LHCN-M2 (cell line): ENCODE results near the gene NNMT. TPM values are rescaled to one million over a fixed set of nuclear protein-coding genes. Genes with fewer than 3 reads are reported as not detected.
"Not testable (repeated sequence)": the region's sequence is repeated elsewhere in the genome, so short reads cannot be mapped to it uniquely, and the experiment has no call there.

Experiments used
- DNase-seq: peaks from one replicate; pipeline ENCODE4 v3.0.0-alpha.2; 2012; ENCODE audit warnings: low read depth
- total RNA-seq: library from RNA; depleted of rRNA; stranded (reverse); fragments of >200 nt; gene quantifications from 2 replicates; pipeline ENCODE4 v1.2.3, GENCODE V29; 2014

The NNMT gene
- total RNA-seq, 1 experiment from 2014 or later = 1,139 TPM

- DNase-seq = peak; percentile 85
These were observed 11.5 kb downstream of the NNMT start for GRCh38 chr11:114307524-114308203.

GRCh38 chr11:114308689-114309089 lies 12.5 kb downstream of the NNMT start:
- DNase-seq = peak; percentile 72

- DNase-seq = no peak
These were observed 13.3 kb downstream of the NNMT start for GRCh38 chr11:114309517-114309916.

GRCh38 chr11:114310095-114310494 lies 13.9 kb downstream of the NNMT start:
- DNase-seq = no peak

GRCh38 chr11:114311946-114312345 lies 15.7 kb downstream of the NNMT start:
- no peak for DNase-seq

GRCh38 chr11:114314096-114314495 lies 17.9 kb downstream of the NNMT start:
- no peak for DNase-seq

- no peak for DNase-seq
These were observed 19.7 kb downstream of the NNMT start for GRCh38 chr11:114315749-114316368.

GRCh38 chr11:114316980-114317786 lies 21.0 kb downstream of the NNMT start:
- no peak for DNase-seq

GRCh38 chr11:114317787-114318137 lies 21.6 kb downstream of the NNMT start:
- DNase-seq = peak; percentile 57

GRCh38 chr11:114318361-114318760 lies 22.2 kb downstream of the NNMT start:
- DNase-seq = no peak

- peak; percentile 27 for DNase-seq
These were observed 23.6 kb downstream of the NNMT start for GRCh38 chr11:114319716-114320328.

- DNase-seq = peak; percentile 91
These were observed 25.5 kb downstream of the NNMT start for GRCh38 chr11:114321621-114322257.

GRCh38 chr11:114322934-114323333 lies 26.7 kb downstream of the NNMT start:
- peak; percentile 47 for DNase-seq

- DNase-seq = no peak
These were observed 30.0 kb downstream of the NNMT start for GRCh38 chr11:114326151-114326550.

GRCh38 chr11:114326776-114327175 lies 30.6 kb downstream of the NNMT start:
- DNase-seq = peak; percentile 31

- DNase-seq = no peak
These were observed 34.2 kb downstream of the NNMT start for GRCh38 chr11:114330373-114330772.

- DNase-seq = peak; percentile 70
These were observed 44.3 kb downstream of the NNMT start for GRCh38 chr11:114340311-114341131.

- not testable (repeated sequence) for DNase-seq
These were observed 45.5 kb downstream of the NNMT start for GRCh38 chr11:114341667-114342066.

- DNase-seq = no peak
These were observed 46.3 kb downstream of the NNMT start for GRCh38 chr11:114342476-114342875.

GRCh38 chr11:114343020-114343419 lies 46.8 kb downstream of the NNMT start:
- no peak for DNase-seq

GRCh38 chr11:114343493-114343892 lies 47.3 kb downstream of the NNMT start:
- DNase-seq = no peak
